ENCODE measurements around the gene SSTR5. TPM values are rescaled to one million over a fixed set of nuclear protein-coding genes. Genes with fewer than 3 reads are reported as not detected.

SSTR5 gene
- total RNA-seq, 1 donor, result not detected

GRCh38 chr16:1122398-1122765 is 49.8 kb downstream of the SSTR5 start:
- no peak overlapping the region for H3K4me3 ChIP-seq (ENCODE audit: low read depth, low read length)
- DNase-seq (ENCODE audit: low read depth), result no peak
- no peak for TF ChIP-seq CTCF (IDR thresholded peaks at IDR 0.05; ENCODE audit: insufficient read depth, low read length)

- no peak for DNase-seq (ENCODE audit: low read depth)
- H3K4me3 ChIP-seq (ENCODE audit: low read depth, low read length), result no peak overlapping the region
- TF ChIP-seq CTCF (IDR thresholded peaks at IDR 0.05; ENCODE audit: insufficient read depth, low read length), result no peak
Measured at GRCh38 chr16:1123525-1124230, 51.1 kb downstream of the SSTR5 start.

GRCh38 chr16:1124291-1124690 is 51.7 kb downstream of the SSTR5 start:
- no peak overlapping the region for H3K4me3 ChIP-seq (ENCODE audit: low read depth, low read length)
- DNase-seq (ENCODE audit: low read depth), result no peak
- TF ChIP-seq CTCF (IDR thresholded peaks at IDR 0.05; ENCODE audit: insufficient read depth, low read length), result no peak

- no peak for TF ChIP-seq CTCF (IDR thresholded peaks at IDR 0.05; ENCODE audit: insufficient read depth, low read length)
- DNase-seq (ENCODE audit: low read depth), result no peak
- H3K4me3 ChIP-seq (ENCODE audit: low read depth, low read length), result no peak overlapping the region
Measured at GRCh38 chr16:1124795-1125194, 52.2 kb downstream of the SSTR5 start.

GRCh38 chr16:1125471-1125870 is 52.9 kb downstream of the SSTR5 start:
- DNase-seq (ENCODE audit: low read depth), result peak; percentile 10
- no peak overlapping the region for H3K4me3 ChIP-seq (ENCODE audit: low read depth, low read length)
- no peak for TF ChIP-seq CTCF (IDR thresholded peaks at IDR 0.05; ENCODE audit: insufficient read depth, low read length)

GRCh38 chr16:1126044-1126443 is 53.5 kb downstream of the SSTR5 start:
- no peak for DNase-seq (ENCODE audit: low read depth)
- H3K4me3 ChIP-seq (ENCODE audit: low read depth, low read length), result no peak overlapping the region
- TF ChIP-seq CTCF (IDR thresholded peaks at IDR 0.05; ENCODE audit: insufficient read depth, low read length), result no peak

- no peak for TF ChIP-seq CTCF (IDR thresholded peaks at IDR 0.05; ENCODE audit: insufficient read depth, low read length)
- DNase-seq (ENCODE audit: low read depth), result no peak
- H3K4me3 ChIP-seq (ENCODE audit: low read depth, low read length), result no peak overlapping the region
Measured at GRCh38 chr16:1126586-1126985, 54.0 kb downstream of the SSTR5 start.

Measured in fibroblast of the aortic adventitia (primary cell).